NCI-H2196 (cell line): ENCODE data around the gene IL1RAPL1.

Source experiments
- DNase-seq: peaks from one replicate; lab custom pipeline; 2025; ENCODE audit not compliant: unreplicated experiment; lab: John Stamatoyannopoulos, UW

The IL1RAPL1 gene

GRCh38 chrX:28586981-28587551 is at the start of gene IL1RAPL1:
Gene IL1RAPL1 (plus strand): TSS chrX:28587446.
- no peak for DNase-seq

- DNase-seq = no peak
Observed at GRCh38 chrX:28542791-28543190, 44.5 kb upstream of the IL1RAPL1 start.

GRCh38 chrX:28549838-28550237 is 37.4 kb upstream of the IL1RAPL1 start:
- no peak for DNase-seq

- no peak for DNase-seq
Observed at GRCh38 chrX:28550331-28550872, 36.8 kb upstream of the IL1RAPL1 start.

GRCh38 chrX:28552322-28552721 is 34.9 kb upstream of the IL1RAPL1 start:
- no peak for DNase-seq

GRCh38 chrX:28552882-28553829 is 34.1 kb upstream of the IL1RAPL1 start:
- no peak for DNase-seq

GRCh38 chrX:28576117-28576516 is 11.1 kb upstream of the IL1RAPL1 start:
- no peak for DNase-seq

GRCh38 chrX:28581522-28581921 is 5.7 kb upstream of the IL1RAPL1 start:
- DNase-seq = no peak

- DNase-seq = no peak
Observed at GRCh38 chrX:28582511-28582910, 4.7 kb upstream of the IL1RAPL1 start.

GRCh38 chrX:28584025-28584424 is 3.2 kb upstream of the IL1RAPL1 start:
- no peak for DNase-seq

- DNase-seq = no peak
Observed at GRCh38 chrX:28585767-28586166, 1.5 kb upstream of the IL1RAPL1 start.

GRCh38 chrX:28586286-28586685 is 960 bp upstream of the IL1RAPL1 start:
- no peak for DNase-seq

- DNase-seq = no peak
Observed at GRCh38 chrX:28589046-28589445, 1.8 kb downstream of the IL1RAPL1 start.

GRCh38 chrX:28590396-28590795 is 3.1 kb downstream of the IL1RAPL1 start:
- no peak for DNase-seq

GRCh38 chrX:28591542-28591941 is 4.3 kb downstream of the IL1RAPL1 start:
- DNase-seq = no peak

GRCh38 chrX:28595346-28595745 is 8.1 kb downstream of the IL1RAPL1 start:
- DNase-seq = no peak

GRCh38 chrX:28599957-28600356 is 12.7 kb downstream of the IL1RAPL1 start:
- DNase-seq = no peak

- DNase-seq = no peak
Observed at GRCh38 chrX:28609003-28609402, 21.8 kb downstream of the IL1RAPL1 start.

- DNase-seq = peak; percentile 0
Observed at GRCh38 chrX:28609917-28610613, 22.8 kb downstream of the IL1RAPL1 start.

- no peak for DNase-seq
Observed at GRCh38 chrX:28610746-28611145, 23.5 kb downstream of the IL1RAPL1 start.

- no peak for DNase-seq
Observed at GRCh38 chrX:28613558-28613957, 26.3 kb downstream of the IL1RAPL1 start.

- DNase-seq = no peak
Observed at GRCh38 chrX:28625223-28625622, 38.0 kb downstream of the IL1RAPL1 start.
